HG03521 (cell line): ENCODE results near the gene HDAC9.
A peak's percentile ranks its signal among the peaks of the same experiment; 100 is the strongest.

Source experiments
- ATAC-seq: cut with Tn5 transposase; IDR thresholded peaks from one replicate; pipeline ENCODE4 v1.9.1; 2021; ENCODE audit warnings: mild to moderate bottlenecking, moderate library complexity; ENCODE audit not compliant: unreplicated experiment

HDAC9 gene

GRCh38 chr7:18495412-18496340, at the start of gene HDAC9:
HDAC9 (plus strand) TSS chr7:18495749; CDS start chr7:18496303, 554 bp downstream.
- peak; percentile 94 for ATAC-seq

GRCh38 chr7:18445916-18446520, 49.5 kb upstream of the HDAC9 start:
- no peak for ATAC-seq

GRCh38 chr7:18450019-18450418, 45.5 kb upstream of the HDAC9 start:
- ATAC-seq = no peak

GRCh38 chr7:18455606-18456005, 39.9 kb upstream of the HDAC9 start:
- no peak for ATAC-seq

- ATAC-seq = no peak
Observed at GRCh38 chr7:18457832-18458231, 37.7 kb upstream of the HDAC9 start.

- no peak for ATAC-seq
Observed at GRCh38 chr7:18458830-18459229, 36.7 kb upstream of the HDAC9 start.

GRCh38 chr7:18459484-18460245, 35.9 kb upstream of the HDAC9 start:
- ATAC-seq = no peak

- no peak for ATAC-seq
Observed at GRCh38 chr7:18461785-18462467, 33.6 kb upstream of the HDAC9 start.

- no peak for ATAC-seq
Observed at GRCh38 chr7:18464830-18465229, 30.7 kb upstream of the HDAC9 start.

- no peak for ATAC-seq
Observed at GRCh38 chr7:18467011-18467410, 28.5 kb upstream of the HDAC9 start.

GRCh38 chr7:18468795-18469194, 26.8 kb upstream of the HDAC9 start:
- no peak for ATAC-seq

GRCh38 chr7:18469316-18469715, 26.2 kb upstream of the HDAC9 start:
- no peak for ATAC-seq

- no peak for ATAC-seq
Observed at GRCh38 chr7:18471476-18472160, 23.9 kb upstream of the HDAC9 start.

- ATAC-seq = no peak
Observed at GRCh38 chr7:18472161-18472483, 23.4 kb upstream of the HDAC9 start.

- no peak for ATAC-seq
Observed at GRCh38 chr7:18473119-18473518, 22.4 kb upstream of the HDAC9 start.

- ATAC-seq = no peak
Observed at GRCh38 chr7:18474944-18475343, 20.6 kb upstream of the HDAC9 start.

- ATAC-seq = no peak
Observed at GRCh38 chr7:18475488-18475887, 20.1 kb upstream of the HDAC9 start.

- ATAC-seq = no peak
Observed at GRCh38 chr7:18481776-18482175, 13.8 kb upstream of the HDAC9 start.

- ATAC-seq = no peak
Observed at GRCh38 chr7:18488049-18488448, 7.5 kb upstream of the HDAC9 start.

- ATAC-seq = no peak
Observed at GRCh38 chr7:18489624-18490023, 5.9 kb upstream of the HDAC9 start.

GRCh38 chr7:18491871-18492270, 3.7 kb upstream of the HDAC9 start:
- no peak for ATAC-seq
